Karpas-422 (cell line): ENCODE results near the gene PDE11A. TPM values are rescaled to one million over a fixed set of nuclear protein-coding genes. Genes with fewer than 3 reads are reported as not detected.
A peak's percentile ranks its signal among the peaks of the same experiment; 100 is the strongest.

Experiments
- DNase-seq: peaks from one replicate; pipeline ENCODE4 v3.0.0-alpha.2; 2015
- H2AFZ ChIP-seq: fragments of 200-600 bp; sonication (generic); 2 replicates; pipeline ENCODE4 v1.6.1; 2014; ENCODE audit warnings: antibody characterized with exemption, low read length, mixed read lengths
- H3K27ac ChIP-seq: fragments of 200-600 bp; sonication (generic); 2 replicates; pipeline ENCODE4 v1.5.1; 2014; ENCODE audit warnings: mild to moderate bottlenecking, low read length, moderate library complexity
- H3K27me3 ChIP-seq: fragments of 200-600 bp; sonication (generic); 2 replicates; pipeline ENCODE4 v1.6.1; 2014; ENCODE audit warnings: low read length, mixed read lengths
- H3K36me3 ChIP-seq: fragments of 200-600 bp; sonication (generic); 2 replicates; pipeline ENCODE4 v1.6.1; 2014; ENCODE audit warnings: low read length, mixed read lengths; ENCODE audit not compliant: insufficient read depth
- H3K4me1 ChIP-seq: fragments of 200-600 bp; sonication (generic); 2 replicates; pipeline ENCODE4 v1.6.1; 2014; ENCODE audit warnings: mild to moderate bottlenecking, low read length, mixed read lengths
- H3K4me2 ChIP-seq: fragments of 200-600 bp; sonication (generic); 2 replicates; pipeline ENCODE4 v1.6.1; 2014; ENCODE audit warnings: low read length, low read depth, mild to moderate bottlenecking; ENCODE audit not compliant: poor library complexity, severe bottlenecking
- H3K4me3 ChIP-seq: fragments of 200-600 bp; sonication (generic); 2 replicates; pipeline ENCODE4 v1.5.1; 2014; ENCODE audit warnings: mild to moderate bottlenecking, antibody characterized with exemption, low read length, mixed read lengths
- H3K79me2 ChIP-seq: fragments of 200-600 bp; sonication (generic); 2 replicates; pipeline ENCODE4 v1.6.1; 2014; ENCODE audit warnings: mild to moderate bottlenecking, low read length, mixed read lengths
- H3K9ac ChIP-seq: fragments of 200-600 bp; sonication (generic); 2 replicates; pipeline ENCODE4 v1.6.0; 2014; ENCODE audit warnings: low read length
- H3K9me2 ChIP-seq: fragments of 200-600 bp; sonication (generic), shearing (Covaris generic); replicated peaks from 2 replicates; pipeline ENCODE4 v1.6.0; 2014; ENCODE audit warnings: mild to moderate bottlenecking, low read length, moderate library complexity; ENCODE audit not compliant: insufficient read depth
- H3K9me3 ChIP-seq: fragments of 300-700, 200-600 bp; sonication (generic); 2 replicates; pipeline ENCODE4 v1.6.1; 2014; ENCODE audit warnings: low read length, mixed read lengths
- H4K20me1 ChIP-seq: fragments of 200-600 bp; sonication (generic); 2 replicates; pipeline ENCODE4 v1.6.1; 2014; ENCODE audit warnings: mild to moderate bottlenecking, antibody characterized with exemption, low read length, low read depth; ENCODE audit not compliant: insufficient read depth
- total RNA-seq: library from RNA; depleted of rRNA; stranded (reverse); fragments of >200 nt; shearing (Covaris generic); gene quantifications from 2 replicates; pipeline ENCODE4 v1.2.3, GENCODE V29; 2014; ENCODE audit warnings: low replicate concordance

Gene PDE11A
- total RNA-seq, 1 experiment from 2014 or later: 0.52 TPM

DNA sequence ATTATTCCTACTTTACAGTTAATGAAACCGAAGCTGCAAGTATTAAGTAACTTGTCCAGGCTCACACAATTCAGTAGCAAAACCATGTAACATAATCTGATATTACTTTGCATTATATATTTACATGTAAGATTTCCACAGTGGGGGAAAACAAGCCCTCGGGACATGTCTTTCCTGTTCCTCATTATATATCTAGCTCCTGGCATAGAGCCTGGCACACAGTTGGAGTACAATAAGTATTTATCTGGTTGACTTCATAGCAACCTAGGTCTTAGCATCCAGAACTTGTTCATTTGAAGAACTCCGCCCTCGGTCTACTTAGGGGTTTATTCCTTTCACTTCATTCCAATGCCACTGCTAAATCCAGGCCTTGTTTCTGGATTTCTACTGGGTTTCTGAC, 38.1 kb upstream of the PDE11A start:
- H3K27ac ChIP-seq: no peak overlapping the region
- peak overlapping the region; percentile 4 for H2AFZ ChIP-seq
- no peak overlapping the region for H3K4me2 ChIP-seq

DNA sequence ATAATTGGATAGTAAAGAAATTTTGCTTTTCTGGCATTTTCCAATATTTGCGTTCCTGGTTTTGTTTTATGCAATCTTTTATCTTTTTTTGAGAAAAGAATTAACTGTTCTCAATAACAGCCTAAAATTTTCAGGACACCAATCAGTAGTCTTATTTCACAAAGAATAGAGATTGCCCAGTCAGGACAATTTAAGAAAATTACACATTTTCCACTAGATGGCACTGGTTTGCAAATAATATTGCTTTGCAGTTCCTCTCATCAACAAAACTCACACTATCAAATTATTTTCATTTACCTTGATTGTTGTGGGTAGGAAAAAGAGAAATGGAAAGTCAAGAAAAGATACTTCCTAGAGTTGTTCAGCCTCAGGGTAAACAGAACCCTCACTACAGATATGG, 37.2 kb upstream of the PDE11A start:
- peaks cover 13% of the 10 kb centered on the region for H3K4me1 ChIP-seq
- H3K4me3 ChIP-seq: no peak overlapping the region
- no peaks in the 10 kb centered on the region for H3K27me3 ChIP-seq
- H3K9ac ChIP-seq: no peak overlapping the region
- no peak overlapping the region for H2AFZ ChIP-seq
- DNase-seq: peak; percentile 82
- no peaks in the 10 kb centered on the region for H3K9me2 ChIP-seq
- no peaks in the 10 kb centered on the region for H3K9me3 ChIP-seq
- H4K20me1 ChIP-seq: no peaks in the 10 kb centered on the region
- H3K27ac ChIP-seq: no peak overlapping the region
- peaks cover 24% of the 10 kb centered on the region for H3K79me2 ChIP-seq
- H3K36me3 ChIP-seq: no peaks in the 10 kb centered on the region
- no peak overlapping the region for H3K4me2 ChIP-seq

More for the DNA sequence above, 38.1 kb upstream of the PDE11A start:
- Histone ChIP-seq H3K79me2 (peaks cover 33% of the 10 kb centered on the region), H3K4me3 (no peak overlapping the region), H3K9me3 (no peaks in the 10 kb centered on the region), H3K9me2 (no peaks in the 10 kb centered on the region), H3K36me3 (no peaks in the 10 kb centered on the region), H3K9ac (no peak overlapping the region), H4K20me1 (no peaks in the 10 kb centered on the region), H3K4me1 (peaks cover 13% of the 10 kb centered on the region), H3K27me3 (no peaks in the 10 kb centered on the region)
- no peak for DNase-seq

DNA sequence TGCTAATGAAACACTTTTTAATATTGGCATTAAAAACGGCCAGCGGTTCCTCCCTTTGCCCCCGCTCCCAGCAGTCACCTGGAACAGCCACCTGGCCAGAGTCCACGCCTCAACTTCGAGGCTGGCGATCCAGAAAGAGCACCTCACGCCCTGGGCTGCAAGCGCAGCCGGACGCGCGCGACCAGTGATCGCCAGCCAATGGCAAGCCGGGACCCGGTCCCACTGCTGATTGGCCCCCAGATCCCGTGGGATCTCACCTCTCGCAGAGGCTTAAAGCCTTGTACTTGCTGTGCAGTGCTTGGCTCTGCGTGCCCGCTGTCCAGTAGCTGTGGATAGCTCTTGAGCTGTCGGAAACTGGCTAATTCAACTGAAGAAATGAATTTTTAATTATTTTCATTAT, 35.6 kb upstream of the PDE11A start:
- Histone ChIP-seq H3K79me2 (peaks cover 8% of the 10 kb centered on the region), H3K9me3 (no peaks in the 10 kb centered on the region), H3K27ac (no peak overlapping the region), H2AFZ (no peak overlapping the region), H3K4me2 (no peak overlapping the region), H3K4me3 (no peak overlapping the region), H3K36me3 (no peaks in the 10 kb centered on the region), H3K27me3 (no peaks in the 10 kb centered on the region), H3K4me1 (peaks cover 1% of the 10 kb centered on the region; the same call in 1 of the 2 replicates), H3K9me2 (no peaks in the 10 kb centered on the region), H3K9ac (no peak overlapping the region), H4K20me1 (no peaks in the 10 kb centered on the region)
- DNase-seq: no peak

DNA sequence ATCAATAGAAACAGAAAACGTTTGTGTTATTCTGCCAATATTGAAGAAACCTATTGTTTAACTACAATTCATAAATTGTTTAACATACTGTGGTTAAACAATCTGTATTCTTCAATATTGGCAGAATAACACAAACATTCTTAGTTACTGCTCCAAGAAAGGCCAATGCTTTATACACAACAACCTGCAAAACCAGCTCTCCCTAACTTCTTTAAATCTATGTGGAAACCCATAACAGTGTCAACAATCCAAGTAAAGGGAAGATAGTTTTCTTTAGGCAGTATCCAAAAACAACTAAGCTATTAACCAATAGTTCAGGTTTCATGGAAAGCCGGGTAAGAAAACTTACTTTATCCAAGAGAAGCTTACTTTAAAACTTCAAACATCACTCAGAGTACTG, 33.5 kb upstream of the PDE11A start:
- no peaks in the 10 kb centered on the region for H3K9me3 ChIP-seq
- H3K27ac ChIP-seq: no peak overlapping the region
- DNase-seq: no peak
- H3K4me1 ChIP-seq: no peaks in the 10 kb centered on the region
- H2AFZ ChIP-seq: no peak overlapping the region
- H3K9ac ChIP-seq: no peak overlapping the region
- H4K20me1 ChIP-seq: no peaks in the 10 kb centered on the region
- H3K9me2 ChIP-seq: no peaks in the 10 kb centered on the region
- H3K4me3 ChIP-seq: no peak overlapping the region
- no peak overlapping the region for H3K4me2 ChIP-seq
- no peaks in the 10 kb centered on the region for H3K79me2 ChIP-seq
- no peaks in the 10 kb centered on the region for H3K36me3 ChIP-seq
- no peaks in the 10 kb centered on the region for H3K27me3 ChIP-seq

DNA sequence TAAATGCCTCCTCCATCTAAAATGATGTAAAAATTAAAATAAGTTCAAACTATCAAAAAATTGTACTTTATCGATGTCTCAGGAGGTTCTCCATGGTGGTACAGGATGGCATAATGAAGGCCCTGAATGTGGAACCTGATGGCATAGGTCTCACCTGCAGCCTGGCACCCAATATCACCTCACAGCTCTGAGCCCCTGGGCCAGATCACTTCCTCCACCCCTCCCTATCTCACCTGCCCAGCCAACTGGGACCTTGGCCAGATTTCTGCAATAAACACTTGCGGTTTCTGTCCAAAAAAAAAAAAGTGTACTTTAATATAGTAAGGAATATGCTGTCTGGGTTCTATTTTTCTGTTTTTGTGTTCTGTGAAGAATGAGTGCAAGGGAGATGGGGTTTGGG, 33.0 kb upstream of the PDE11A start:
- Histone ChIP-seq H3K4me1 (no peaks in the 10 kb centered on the region), H2AFZ (no peak overlapping the region), H3K9me2 (no peaks in the 10 kb centered on the region), H3K27me3 (no peaks in the 10 kb centered on the region), H3K4me3 (no peak overlapping the region), H4K20me1 (no peaks in the 10 kb centered on the region), H3K79me2 (no peaks in the 10 kb centered on the region), H3K4me2 (no peak overlapping the region), H3K36me3 (no peaks in the 10 kb centered on the region), H3K27ac (no peak overlapping the region), H3K9ac (no peak overlapping the region), H3K9me3 (no peaks in the 10 kb centered on the region)
- DNase-seq: no peak

DNA sequence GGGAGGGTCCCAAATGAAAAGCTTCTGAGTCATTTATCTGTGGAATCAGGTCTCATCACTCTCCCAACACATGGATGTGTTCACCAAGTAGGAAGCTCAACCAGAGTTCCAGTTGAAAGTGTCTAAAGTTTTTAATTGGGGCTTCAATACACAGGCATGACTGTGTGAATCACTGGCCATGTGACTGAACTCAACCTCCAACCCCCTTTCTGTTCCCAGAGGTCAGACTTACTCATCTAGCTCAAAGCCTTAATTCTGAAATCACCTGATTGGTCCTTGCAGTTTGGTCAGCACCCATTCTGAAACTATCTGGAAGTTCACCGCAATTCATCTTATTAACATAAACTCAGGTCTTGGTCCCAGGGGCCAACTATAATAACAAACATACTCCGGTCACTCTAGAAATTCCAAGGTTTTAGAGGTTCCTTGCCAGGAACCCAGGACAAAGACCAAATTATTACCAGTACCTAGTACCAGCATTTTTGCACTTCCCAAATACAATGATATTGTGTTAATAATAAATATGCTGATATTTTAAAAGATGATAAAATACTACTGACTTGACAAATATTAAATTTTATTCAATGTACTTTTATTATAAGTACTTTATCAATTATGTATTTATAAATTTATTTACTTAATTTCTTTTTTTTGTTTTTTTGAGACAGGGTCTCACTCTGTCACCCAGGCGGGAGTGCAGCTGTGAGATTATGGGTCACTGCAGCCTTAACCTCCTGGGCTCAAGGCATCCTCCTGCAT, 28.9 kb upstream of the PDE11A start:
- no peaks in the 10 kb centered on the region for H3K9me3 ChIP-seq
- H3K79me2 ChIP-seq: no peaks in the 10 kb centered on the region
- H2AFZ ChIP-seq: no peak overlapping the region
- no peaks in the 10 kb centered on the region for H3K36me3 ChIP-seq
- H3K27me3 ChIP-seq: no peaks in the 10 kb centered on the region
- H3K9ac ChIP-seq: no peak overlapping the region
- H3K27ac ChIP-seq: no peak overlapping the region
- no peaks in the 10 kb centered on the region for H4K20me1 ChIP-seq
- no peak overlapping the region for H3K4me3 ChIP-seq
- H3K4me2 ChIP-seq: no peak overlapping the region
- no peaks in the 10 kb centered on the region for H3K4me1 ChIP-seq
- no peak for DNase-seq
- no peaks in the 10 kb centered on the region for H3K9me2 ChIP-seq

DNA sequence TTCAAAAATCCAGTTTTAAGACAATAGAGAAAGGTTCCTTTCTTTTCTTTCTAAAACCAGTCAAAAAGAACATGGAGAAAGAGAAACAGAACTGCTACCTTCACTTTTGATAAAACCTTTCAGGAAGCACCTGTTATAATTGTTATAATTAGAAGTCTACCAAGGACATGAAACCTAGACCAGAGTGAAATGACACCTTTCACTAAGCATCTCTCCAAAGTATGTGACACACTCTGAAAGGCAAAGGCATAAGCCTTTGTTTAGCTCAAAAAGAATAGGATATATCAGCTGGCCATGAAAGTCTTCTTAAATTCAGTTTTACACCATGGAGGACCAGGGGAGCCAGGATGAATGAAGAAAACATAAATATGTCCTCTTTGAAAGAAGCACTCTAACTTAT, 20.9 kb upstream of the PDE11A start:
- H3K27ac ChIP-seq: no peak overlapping the region
- no peak overlapping the region for H3K4me3 ChIP-seq
- H3K4me2 ChIP-seq: no peak overlapping the region
- H3K4me1 ChIP-seq: no peaks in the 10 kb centered on the region
- no peaks in the 10 kb centered on the region for H3K27me3 ChIP-seq
- no peak overlapping the region for H2AFZ ChIP-seq
- H3K79me2 ChIP-seq: no peaks in the 10 kb centered on the region
- H4K20me1 ChIP-seq: no peaks in the 10 kb centered on the region
- no peaks in the 10 kb centered on the region for H3K36me3 ChIP-seq
- H3K9ac ChIP-seq: no peak overlapping the region
- no peak for DNase-seq
- no peaks in the 10 kb centered on the region for H3K9me3 ChIP-seq
- no peaks in the 10 kb centered on the region for H3K9me2 ChIP-seq

DNA sequence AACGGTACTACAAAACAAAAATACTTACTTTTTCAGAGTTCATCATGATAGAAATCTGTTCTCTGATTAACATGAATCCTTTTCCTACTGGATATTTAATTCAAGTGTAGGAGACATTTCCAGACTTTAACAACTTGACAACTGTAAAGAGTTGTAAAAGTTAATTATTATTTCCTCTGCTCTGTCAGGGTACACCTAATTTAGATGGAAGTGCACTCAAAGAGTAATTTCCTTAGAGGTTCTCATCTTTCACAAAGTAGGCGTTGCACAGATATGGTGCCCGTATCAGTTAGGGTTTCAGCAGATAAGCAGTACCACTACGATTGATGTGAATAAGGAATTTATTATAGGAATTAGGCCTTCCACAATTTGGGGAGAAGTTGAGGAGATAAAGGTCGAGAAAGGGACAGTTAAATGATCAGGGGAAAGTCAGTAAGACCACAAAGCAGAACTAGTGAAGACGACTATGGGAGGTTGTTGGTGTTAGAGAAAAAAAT, 16.2 kb upstream of the PDE11A start:
- Histone ChIP-seq H3K9me2 (no peaks in the 10 kb centered on the region), H3K9ac (no peak overlapping the region), H3K4me2 (no peak overlapping the region), H3K4me1 (no peaks in the 10 kb centered on the region), H2AFZ (no peak overlapping the region), H3K27ac (no peak overlapping the region), H3K27me3 (no peaks in the 10 kb centered on the region), H3K4me3 (no peak overlapping the region), H4K20me1 (no peaks in the 10 kb centered on the region), H3K79me2 (no peaks in the 10 kb centered on the region), H3K9me3 (no peaks in the 10 kb centered on the region), H3K36me3 (no peaks in the 10 kb centered on the region)
- DNase-seq: no peak
